ENCODE measurements around the gene CHSY1.
"Not testable (repeated sequence)": the region's sequence is repeated elsewhere in the genome, so short reads cannot be mapped to it uniquely, and the experiment has no call there.

Gene CHSY1, protein sequence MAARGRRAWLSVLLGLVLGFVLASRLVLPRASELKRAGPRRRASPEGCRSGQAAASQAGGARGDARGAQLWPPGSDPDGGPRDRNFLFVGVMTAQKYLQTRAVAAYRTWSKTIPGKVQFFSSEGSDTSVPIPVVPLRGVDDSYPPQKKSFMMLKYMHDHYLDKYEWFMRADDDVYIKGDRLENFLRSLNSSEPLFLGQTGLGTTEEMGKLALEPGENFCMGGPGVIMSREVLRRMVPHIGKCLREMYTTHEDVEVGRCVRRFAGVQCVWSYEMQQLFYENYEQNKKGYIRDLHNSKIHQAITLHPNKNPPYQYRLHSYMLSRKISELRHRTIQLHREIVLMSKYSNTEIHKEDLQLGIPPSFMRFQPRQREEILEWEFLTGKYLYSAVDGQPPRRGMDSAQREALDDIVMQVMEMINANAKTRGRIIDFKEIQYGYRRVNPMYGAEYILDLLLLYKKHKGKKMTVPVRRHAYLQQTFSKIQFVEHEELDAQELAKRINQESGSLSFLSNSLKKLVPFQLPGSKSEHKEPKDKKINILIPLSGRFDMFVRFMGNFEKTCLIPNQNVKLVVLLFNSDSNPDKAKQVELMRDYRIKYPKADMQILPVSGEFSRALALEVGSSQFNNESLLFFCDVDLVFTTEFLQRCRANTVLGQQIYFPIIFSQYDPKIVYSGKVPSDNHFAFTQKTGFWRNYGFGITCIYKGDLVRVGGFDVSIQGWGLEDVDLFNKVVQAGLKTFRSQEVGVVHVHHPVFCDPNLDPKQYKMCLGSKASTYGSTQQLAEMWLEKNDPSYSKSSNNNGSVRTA

DNA sequence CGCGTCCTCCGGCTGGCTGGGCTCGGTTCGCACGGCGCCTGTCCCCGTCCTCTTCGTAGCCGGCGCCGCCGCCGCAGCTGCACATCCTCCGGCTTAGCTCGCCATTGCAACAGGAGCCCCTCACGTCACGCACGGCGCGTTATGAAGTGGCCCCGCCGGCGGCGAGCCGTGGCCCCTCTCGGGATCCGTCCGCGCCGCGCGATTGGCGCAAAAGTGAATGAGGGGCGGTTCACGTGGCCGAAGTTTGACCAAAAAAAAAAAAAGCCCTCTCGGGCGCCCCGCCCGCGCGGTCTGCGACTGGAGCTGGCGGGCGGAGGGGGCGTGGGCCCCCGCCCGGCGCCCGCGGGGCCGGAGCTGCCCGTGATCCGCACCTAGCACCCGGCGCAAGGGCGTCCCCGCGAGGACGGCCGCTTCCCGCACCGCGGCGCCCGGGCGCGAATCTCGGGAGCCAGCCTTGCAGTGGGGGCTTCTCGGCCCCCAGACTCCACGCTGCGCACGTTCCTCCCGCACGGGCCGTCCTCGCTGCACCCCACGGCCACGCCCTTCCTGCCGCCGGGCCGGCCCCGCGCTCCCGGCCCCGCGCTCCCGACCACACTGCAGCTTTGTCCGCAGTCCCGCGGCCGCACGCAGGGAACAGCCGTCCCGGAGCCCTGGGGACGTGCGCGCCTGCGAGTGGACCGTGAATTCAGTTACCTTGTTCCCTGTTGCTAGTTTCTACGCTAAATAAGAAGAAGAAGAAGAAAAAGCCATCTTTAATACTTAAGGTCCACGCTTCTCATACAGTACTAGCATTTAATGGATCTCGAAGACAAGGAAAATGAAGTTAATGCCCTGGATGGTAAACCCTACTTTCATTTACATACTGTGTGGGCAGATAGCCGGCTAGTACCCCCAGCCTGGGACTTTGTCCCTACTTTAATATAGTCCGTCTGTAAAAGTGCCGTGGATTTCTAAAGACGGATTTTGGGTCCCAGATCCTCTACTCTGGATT is at the start of gene CHSY1:
TSS of gene CHSY1 (minus strand) at position 219 of the 991 bp plus-strand sequence. CDS start 592 bp downstream, outside the sequence.
- DNase-seq = peak; percentile 48 to 94 (median 86)

DNA sequence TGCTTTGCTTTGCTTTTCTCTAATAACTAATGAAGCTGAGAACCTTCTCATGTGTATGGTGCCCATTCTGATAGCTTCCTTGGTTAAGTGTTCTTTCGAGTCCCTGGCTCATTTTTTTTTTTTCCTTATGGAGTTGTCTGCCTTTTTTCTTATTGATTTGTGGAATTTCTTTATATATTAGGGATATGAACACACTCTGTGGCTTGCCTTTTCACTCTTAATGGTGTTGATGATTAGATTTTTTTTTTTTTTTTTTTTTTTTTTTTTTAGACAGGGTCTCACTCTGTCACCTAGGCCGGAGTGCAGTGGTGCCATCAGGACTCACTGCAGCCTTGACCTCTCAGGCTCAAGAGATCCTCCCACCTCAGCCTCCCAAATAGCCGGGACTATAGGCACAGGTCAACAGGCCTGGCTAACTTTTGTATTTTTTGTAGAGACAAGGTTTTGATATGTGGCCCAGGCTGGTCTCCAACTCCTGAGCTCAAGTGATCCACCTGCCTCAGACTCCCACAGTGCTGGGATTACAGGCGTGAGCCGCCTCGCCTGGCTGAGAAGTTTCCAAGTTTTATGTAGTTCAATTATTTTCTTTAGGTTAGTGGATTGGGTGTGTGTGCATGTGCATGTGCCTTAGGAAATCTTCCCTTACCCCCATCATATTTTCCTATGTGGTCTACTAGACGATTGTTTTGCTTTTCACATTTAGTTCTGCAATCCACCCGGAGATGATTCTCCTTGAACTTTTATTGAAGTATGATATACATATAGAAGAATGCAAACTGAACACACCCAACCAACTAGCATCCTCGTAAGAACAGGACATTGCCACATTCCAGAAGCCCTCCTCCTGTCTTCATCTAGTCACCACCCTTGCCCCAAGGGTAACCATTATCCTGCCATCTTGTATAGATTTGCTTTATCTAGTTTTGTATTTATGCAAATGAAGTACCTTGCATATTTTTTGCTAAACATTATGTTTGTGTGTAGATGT is 44.9 kb upstream of the CHSY1 start:
- DNase-seq = no peak

DNA sequence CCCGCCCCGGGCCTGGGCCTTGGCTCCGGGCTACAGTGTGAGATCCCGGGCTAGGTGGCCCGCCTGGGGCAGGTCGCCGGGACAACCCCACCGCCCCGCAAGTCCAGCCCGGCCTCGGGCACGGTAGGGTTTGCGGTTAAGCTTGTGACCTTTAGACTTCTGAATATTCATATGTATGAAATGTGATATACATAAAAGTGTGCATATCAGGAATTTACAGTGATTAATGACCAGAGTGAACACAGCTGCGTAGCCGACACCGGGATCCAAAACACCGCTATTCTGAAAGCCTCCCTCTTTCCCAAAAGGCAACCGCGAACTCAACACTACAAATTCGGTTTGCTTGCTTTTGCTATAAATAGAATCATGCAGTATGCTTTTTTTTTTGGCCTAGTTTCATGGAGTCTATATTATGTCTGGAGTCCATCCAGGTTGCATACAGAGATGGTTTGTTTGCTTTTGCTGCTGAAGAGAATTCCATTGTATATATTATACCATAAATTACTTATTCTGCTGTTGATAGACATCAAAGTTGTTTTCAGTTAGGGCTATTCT is 43.8 kb upstream of the CHSY1 start:
- peak in 1 of 58 donors; percentile 17 for DNase-seq

DNA sequence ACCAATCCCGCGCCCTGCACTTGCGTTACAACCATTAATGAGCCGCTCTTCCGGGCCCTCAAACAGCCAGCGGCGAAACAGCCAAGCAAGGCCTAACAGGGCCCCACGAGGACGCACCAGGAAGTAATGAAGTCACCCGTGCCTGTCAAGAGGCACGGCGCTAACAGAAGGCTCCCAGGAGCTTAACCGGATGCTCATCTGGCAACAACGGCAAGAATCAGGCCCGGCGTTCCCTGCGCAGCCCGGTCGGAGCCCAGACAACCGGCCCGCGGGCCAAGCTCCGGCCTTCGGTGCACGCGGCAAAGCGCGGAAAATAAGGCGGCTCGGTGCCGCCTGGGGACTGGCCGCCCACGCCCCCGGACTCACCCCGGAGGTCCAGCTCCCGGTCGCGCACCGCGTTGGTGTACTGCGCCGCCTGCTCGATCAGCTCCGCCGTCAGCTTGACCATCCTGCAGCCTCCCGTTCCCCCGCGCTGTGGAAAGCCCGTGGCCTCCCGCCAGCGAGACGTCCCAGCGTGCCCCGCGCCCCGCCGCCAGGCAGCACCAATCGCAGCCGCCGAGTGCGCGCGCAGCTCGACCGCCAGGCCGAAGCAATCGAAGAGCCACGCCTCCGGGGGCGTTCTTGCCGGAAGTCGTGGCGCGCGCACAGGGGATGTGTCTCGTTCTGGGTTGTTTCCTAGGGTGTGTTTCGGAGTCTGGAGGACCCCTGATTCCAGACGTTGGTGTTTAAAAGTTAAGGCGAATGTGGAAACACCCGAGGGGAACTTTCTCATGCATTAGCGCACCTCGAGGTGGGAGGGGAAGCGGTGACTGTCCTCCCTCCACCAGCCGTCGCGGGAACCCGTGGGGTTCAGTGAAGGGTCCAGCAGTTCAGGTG is 43.1 kb upstream of the CHSY1 start, which contains the start of gene SNRPA1:
TSS of gene SNRPA1 (minus strand) at position 518 of the 876 bp plus-strand sequence. CDS start at position 448, 70 bp downstream.
- DNase-seq = peak; percentile 70 to 98 (median 93)

DNA sequence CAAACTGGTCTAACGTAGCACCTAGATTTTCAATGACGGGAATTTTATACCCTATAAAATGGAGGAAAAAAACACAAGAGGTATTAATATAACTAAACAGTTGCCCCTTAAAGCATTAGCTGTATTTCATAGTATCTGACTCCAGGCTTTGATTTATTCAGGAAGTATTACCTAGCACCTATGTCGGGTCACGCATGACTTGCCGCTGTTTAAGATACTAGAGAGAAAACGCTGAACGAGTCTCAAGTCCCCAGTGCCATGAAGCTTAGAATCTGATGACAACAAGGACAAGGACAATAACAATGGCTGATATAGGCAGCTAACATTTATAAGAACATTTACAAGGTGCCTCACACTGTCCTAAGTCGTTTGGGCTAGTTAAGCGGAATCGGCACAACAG is 41.3 kb upstream of the CHSY1 start:
- no peak for DNase-seq

DNA sequence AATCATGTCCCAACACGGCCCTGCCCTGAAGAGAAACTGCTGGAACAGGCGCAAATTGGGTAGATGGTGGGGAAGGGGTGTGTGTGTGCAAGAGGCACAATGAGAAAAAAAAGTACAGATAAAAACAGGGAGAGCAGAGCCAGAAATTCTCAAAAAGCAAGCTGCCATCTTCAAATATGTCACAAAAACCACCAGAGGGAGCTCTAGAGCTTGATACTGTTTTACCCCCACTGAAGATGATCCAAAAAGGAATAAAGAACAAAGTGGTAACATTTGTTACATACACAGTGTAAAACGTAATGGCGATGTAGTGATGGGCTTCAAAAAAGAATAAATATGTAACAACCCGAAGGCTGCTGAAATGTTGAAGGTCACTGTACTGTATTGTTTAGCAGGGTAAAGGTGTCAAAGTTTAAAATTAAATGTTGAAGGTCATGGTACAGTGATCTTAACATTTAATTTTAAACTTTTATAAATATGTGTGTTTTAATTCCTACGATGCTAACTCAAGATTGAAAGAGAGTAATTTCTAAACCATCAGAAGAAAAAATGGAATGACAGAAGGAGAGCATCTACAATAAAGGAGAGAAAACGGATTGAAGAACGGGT is 37.2 kb upstream of the CHSY1 start:
- DNase-seq = peak in 1 of 58 donors; percentile 13

DNA sequence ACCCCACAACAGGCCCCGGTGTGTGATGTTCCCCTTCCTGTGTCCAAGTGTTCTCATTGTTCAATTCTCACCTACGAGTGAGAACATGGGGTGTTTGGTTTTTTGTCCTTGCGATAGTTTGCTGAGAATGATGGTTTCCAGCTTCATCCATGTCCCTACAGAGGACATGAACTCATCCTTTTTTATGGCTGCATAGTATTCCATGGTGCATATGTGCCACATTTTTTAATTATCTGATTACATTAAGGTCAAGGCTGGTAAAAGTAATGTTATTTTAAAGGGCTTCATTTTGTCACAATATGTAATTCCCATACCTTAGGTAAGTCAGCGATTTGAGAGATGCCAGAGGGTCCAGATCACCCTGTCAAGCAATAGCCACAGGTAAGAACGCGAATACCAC is 35.5 kb upstream of the CHSY1 start:
- not testable (repeated sequence) for DNase-seq

DNA sequence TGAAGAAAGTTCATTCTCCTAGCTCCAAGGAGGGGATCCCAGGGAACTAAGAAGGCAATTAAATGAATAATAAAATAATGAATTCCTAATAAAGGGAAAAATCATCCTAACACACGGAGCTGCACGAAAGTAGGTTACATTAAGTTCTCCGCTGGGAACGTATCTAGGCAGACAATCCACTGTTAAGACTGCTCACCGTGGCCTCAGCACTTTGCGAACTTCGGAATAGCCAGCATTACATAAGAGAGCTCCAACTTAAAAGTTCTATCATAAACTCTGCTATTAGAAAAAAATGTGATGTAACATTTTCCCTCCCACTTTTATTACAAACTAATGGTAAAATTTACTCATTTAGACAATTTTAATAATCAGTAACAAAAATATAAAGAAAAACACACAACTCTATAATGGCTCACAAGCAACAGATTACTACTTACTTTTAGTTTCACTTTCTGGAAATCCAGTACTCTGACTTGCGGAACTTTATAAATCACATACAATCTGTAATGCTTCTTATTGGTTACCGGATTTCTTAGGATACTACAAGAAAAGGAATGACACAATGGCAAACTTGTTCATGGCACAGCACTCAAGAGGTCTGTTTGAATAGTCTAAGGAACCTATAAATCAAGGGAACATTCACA is 34.7 kb upstream of the CHSY1 start:
- DNase-seq = no peak

DNA sequence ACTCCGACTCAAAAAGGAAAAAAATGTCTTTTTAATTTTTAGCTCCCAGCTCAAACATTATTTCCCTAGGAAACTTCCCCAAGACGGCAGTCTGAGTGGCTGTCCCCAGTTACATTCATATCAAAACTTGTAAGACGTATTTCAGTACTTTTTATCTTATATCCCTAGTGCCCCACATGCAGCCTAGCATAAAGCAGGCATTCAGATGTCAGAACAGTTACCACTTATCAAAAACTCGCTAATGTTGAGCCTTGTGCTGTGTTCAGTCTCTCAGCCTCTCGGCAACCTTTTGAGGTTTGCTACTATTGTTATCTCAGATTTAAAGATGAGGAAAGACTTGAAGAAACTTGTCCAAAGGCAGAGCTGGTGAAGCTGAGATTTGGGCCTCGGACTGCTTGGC is 32.1 kb upstream of the CHSY1 start:
- DNase-seq = no peak

DNA sequence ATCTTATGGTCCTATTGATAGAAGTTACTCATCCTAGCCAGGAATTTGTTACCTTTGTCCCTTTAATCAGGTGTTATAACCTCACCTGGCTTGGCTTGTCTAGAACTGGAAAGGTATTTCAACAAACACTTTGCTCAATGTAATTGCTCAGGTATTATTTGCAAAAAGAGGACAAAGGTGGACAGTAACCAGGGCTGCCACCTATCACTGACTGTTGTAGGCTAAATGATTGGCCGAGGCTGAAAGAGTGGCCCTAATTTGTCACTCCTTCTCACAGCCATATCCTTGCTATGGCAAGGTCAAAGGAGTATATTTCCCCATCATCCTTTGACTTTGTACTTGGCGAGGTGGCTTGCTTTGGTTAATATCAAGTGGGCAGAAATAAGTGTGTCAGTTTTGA is 28.2 kb upstream of the CHSY1 start:
- no peak for DNase-seq

DNA sequence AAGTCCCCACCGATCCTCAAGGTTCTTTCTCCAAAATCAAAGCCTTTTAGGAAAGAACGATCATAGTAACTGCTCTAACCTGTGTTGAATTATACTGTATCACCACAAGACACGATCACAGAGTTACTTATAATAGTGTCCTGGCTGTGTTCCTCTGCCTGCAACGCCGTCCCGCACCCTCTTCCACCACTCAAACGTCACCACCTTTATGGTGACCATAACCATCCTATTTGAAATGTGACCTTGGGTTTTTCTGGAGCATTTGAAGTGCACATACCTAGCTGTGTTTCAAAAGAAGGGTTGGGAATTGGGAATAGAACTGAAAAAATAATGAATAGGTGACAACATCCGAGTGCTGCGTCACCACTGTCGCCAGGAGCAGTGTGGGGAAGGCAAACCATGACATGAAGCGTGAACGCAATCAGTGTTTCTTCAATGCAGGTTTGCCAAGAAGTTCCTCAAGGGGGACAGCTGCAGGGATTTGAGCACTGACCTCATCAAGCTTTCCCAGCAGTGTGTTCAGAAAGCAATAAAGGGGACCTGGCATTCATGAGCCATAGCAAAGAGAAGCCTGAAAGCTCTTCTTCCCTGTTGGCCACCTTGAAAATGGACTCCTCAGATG is 26.2 kb upstream of the CHSY1 start:
- DNase-seq = no peak

DNA sequence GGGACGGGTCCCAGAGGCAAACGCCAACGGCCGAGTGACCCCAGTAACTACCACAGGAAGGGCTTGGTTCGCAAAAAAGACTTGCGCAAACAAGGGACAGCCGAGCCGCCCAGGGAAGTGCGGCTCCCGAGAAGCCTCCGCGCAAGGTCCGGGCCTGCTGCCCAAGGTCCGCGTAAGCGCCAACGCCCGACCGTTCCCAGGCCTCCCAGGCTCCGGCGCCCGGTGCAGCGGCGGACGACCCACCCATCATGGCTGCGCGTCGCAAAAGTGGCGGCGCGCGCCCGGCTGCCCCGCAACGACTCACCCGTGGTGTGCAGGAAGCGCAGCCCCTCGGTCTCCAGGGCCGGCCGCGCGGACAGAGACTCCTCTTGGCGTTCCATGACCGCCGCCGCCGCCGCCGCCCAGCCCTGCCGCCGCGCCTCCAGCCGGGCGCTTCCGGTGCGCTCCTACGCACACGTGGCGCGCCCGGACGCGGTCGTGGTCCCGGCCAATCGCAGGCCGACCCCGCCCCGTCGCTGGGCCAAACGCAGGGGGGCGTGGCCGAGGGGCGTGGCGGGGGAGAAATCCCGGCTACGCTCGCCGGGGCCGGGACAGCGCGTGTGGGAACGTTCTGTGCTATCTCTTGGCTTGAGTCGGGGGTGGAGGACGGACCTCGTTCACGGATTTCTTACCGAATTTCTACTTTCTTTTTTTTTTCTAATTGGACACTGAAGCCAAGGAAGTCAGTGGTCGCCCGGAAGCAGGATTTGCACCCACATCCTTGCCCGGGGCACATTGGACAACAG is 25.4 kb upstream of the CHSY1 start, which contains the start of gene SELENOS:
TSS of gene SELENOS (minus strand) at position 448 of the 785 bp plus-strand sequence. CDS start at position 380, 68 bp downstream.
- DNase-seq = peak in 55 of 58 donors; percentile 34 to 87 (median 76)

DNA sequence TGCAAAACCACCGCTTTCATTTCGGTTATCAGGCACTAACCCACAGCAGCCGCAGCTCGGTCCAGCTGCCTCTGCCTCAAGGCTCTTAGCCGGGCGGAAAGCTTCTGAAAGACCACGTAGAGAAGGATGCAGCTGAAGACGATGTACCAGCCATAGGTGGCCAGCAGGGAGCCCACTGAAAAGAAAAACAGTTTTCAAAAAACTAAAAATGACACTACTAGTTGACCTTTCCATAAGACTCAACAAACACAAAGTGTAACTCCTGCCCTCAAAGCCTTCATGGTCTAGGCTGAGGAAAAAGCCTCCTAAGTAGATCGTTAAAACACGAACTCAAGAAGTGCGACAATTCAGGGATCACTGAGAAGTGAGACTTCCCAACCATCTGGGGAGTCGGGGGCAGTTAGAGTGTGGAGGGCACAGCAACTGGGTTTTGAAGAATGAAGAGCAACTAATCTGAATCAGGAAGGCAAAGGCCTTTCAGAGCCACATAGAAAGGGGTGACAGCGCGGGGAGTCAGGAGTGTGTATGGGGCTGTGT is 24.7 kb upstream of the CHSY1 start:
- DNase-seq = no peak

DNA sequence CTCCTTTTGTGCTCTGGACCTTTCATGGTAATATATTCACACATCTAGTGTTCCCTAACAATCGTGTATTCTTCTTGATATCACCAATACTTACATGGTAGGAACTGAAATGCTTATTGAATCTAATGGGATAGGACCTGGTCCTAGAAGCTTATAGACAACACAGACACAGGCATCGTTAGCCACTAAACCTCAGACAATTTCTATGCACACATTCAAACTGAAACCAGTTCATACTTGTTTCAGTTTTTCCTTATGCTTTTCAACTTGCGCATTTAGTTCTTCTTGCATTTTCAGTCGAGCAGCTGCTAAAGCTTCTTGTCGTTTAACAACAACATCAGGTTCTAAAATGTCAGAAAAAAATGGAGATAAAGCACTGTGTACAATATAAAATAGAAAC is 23.2 kb upstream of the CHSY1 start:
- DNase-seq = no peak

DNA sequence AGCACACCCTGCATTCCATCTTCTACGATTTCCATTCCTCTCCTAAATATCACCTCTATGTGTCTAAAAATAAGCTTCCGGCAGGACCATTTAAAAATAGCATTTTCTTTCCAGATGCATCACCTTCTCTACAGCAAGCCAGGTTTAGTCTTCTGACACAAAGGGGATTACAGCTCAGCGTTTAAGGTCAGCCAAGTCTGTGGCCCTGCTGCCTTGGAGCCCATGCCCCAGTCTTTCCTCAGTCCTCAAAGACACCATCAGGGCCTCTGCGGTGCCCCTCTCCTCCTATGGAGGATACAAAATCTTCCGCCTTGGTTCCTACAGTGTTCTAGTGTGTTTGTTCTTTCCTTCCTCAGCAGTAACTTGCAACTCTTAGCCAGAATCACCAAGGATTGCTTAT is 21.7 kb upstream of the CHSY1 start:
- no peak for DNase-seq

DNA sequence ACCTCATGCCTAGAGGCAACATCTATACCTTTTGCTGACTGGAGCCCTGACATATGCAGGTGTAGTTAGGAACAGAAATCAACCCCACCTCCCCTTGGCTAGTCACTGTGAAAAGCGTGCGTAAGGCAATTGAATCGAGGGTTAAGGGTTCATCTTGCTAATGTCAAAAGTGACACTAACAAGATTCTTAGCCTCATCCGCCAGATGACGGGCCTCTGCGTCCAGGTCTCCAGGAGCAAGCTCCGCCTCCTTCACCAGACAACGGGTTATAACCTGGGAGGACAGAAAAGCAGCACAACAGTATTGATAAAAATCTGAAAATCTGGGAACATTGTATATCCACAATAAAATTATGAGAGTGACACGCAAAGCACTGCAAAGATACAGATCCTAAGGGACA is 20.7 kb upstream of the CHSY1 start:
- no peak for DNase-seq
